ENCODE data around the gene WWOX.

Gene WWOX

DNA sequence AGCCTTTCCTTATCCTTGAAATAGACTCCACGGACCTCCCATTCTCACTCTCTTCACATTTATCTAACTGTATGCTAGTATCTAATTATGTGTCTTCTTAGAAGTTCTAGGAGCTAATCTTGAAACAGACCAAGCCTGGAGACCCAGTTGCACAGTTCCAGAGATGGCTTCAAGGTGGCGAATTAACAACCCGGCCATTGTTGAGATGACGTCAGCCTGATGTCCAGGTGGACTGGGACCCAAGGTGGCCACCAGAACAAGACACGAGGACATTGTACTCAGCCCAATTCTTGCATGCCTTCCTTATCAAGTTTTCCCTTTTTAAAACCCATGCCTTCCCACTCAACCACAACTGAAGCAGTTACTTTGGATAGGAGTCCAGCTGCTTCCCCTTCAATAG, 29.5 kb upstream of the WWOX start:
- DNase-seq (ENCODE audit: insufficient read length, low spot score): no peak
- TF ChIP-seq, protein P1, sequence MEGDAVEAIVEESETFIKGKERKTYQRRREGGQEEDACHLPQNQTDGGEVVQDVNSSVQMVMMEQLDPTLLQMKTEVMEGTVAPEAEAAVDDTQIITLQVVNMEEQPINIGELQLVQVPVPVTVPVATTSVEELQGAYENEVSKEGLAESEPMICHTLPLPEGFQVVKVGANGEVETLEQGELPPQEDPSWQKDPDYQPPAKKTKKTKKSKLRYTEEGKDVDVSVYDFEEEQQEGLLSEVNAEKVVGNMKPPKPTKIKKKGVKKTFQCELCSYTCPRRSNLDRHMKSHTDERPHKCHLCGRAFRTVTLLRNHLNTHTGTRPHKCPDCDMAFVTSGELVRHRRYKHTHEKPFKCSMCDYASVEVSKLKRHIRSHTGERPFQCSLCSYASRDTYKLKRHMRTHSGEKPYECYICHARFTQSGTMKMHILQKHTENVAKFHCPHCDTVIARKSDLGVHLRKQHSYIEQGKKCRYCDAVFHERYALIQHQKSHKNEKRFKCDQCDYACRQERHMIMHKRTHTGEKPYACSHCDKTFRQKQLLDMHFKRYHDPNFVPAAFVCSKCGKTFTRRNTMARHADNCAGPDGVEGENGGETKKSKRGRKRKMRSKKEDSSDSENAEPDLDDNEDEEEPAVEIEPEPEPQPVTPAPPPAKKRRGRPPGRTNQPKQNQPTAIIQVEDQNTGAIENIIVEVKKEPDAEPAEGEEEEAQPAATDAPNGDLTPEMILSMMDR (IDR thresholded peaks at IDR 0.05; ENCODE audit: insufficient read depth, missing control alignments): no peak
- no peak for FAIRE-seq

DNA sequence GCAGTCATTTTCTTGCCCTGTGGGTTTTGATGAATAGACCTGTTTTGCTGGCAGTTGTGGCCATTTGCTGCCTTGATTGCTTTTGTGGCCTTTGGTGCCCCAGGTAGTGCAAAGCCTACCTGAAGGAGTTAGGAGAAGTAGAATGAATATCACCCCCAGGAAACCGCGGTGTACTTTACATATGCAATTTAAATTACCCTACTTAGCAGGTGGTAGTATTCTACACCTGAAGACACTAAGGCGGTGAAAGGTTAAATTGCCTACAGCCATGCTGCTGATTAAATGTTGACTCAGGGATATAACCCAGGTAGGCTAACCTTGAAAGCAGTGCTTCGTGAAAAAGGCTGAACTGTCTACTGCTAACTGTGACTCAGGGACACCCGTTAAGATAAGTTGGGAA, 27.2 kb upstream of the WWOX start:
- no peak for FAIRE-seq
- no peak for DNase-seq (ENCODE audit: insufficient read length, low spot score)
- TF ChIP-seq, protein P1 (IDR thresholded peaks at IDR 0.05; ENCODE audit: insufficient read depth, missing control alignments): no peak

DNA sequence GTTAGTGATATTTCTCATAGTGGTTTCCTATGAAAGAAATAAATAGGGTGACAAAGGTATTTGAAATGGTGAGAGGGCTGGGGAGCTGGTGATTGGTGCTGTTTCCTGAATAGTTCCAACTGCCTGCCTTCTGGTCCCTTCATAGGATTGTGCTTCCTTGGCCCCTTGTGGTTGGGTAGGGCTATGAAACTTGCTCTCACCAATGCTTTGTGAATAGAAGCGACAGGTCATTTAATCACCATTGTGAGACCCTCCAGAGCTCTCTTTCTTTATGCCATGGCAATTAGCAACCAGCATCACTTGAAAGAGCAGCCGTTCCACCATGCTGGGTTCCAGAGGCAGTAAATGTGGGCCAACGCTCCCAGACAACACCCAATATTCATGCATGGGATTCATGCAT, 23.7 kb upstream of the WWOX start:
- FAIRE-seq (no peak), DNase-seq (ENCODE audit: insufficient read length, low spot score) (no peak)
- TF ChIP-seq, protein P1 (IDR thresholded peaks at IDR 0.05; ENCODE audit: insufficient read depth, missing control alignments): no peak

DNA sequence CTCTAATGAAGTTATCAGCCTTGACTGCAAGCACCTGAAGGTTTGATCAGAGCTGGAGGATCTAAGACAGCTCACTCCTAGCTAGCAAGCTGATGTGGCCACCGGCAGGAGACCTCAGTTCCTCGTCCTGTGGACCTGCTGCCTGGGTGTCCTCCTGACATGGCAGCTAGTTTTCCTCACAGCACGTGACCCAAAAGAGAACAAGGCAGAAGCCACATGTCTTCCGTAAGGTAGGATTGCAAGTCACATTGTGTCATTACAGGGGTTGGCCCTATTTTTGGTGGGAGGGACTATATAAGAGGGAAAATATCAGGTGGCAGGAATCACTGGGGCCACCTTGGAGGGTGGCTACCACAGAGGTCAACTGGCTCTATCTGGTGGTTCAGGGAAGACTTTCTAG, 18.1 kb upstream of the WWOX start:
- TF ChIP-seq, protein P1 (IDR thresholded peaks at IDR 0.05; ENCODE audit: insufficient read depth, missing control alignments): no peak
- FAIRE-seq: no peak

DNA sequence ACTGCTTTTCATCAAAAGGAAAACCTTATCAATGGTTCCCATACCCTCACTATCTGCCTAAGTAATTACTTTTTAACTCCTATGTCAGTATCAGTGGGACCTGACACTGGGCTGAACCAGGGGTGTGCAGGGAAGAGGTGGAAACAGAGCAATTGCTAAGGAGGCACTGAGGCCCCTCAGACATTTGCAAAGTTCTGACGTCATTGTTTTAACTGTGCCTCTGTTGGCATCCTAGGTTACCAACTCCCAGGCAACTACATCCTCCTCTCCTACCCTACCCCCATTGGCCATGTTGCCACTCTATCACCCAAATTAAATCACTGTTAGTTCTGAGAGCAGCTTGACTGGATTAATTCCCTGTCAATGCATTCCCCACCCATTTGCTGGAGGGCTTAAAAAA, 8.0 kb upstream of the WWOX start:
- FAIRE-seq (no peak), DNase-seq (ENCODE audit: insufficient read length, low spot score) (no peak)
- TF ChIP-seq, protein P1 (IDR thresholded peaks at IDR 0.05; ENCODE audit: insufficient read depth, missing control alignments): no peak

More for the DNA sequence above, 18.1 kb upstream of the WWOX start:
- no peak for DNase-seq (ENCODE audit: insufficient read length, low spot score)

DNA sequence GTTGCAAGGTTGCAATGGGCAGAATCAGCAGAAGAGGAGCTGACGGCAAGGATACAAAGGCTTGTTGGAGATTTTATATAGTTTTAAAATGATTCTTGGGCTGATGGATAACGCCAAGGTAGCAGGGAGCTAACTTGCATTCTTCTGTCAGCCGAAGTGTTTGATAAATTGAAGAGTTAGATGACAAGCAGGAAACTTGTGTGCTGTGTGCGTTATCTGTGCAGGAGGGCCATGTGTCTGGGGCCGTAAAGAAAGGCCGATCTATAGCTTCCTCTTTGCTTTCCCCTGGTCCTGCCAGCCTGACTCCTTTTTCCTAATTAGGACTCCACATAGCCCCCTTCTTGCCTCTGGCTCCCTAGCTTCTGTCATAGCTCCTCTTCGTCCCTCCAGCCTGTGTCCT, 6.7 kb upstream of the WWOX start:
- TF ChIP-seq, protein P1 (IDR thresholded peaks at IDR 0.05; ENCODE audit: insufficient read depth, missing control alignments): no peak
- no peak for FAIRE-seq
- no peak for DNase-seq (ENCODE audit: insufficient read length, low spot score)

DNA sequence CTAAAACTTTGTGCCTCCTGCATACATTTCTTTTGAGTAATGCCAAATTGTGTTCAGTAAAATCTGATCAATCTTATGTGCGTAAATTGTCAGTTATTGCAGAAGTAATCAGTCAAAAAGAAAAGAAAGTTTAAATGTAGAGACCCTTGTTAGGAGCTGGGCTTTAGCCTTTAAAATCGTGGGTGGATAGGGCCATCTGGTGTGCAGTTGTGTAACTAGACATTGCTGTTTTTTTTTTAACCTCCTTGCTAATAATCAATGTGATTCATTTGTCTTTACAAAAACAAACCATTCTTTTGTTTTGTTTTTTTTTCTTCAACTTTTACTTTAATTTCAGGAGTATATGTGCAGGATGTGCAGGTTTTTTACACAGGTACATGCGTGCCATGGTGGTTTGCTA, 5.3 kb upstream of the WWOX start:
- no peak for FAIRE-seq

More for the DNA sequence above, 5.3 kb upstream of the WWOX start:
- no peak for DNase-seq (ENCODE audit: insufficient read length, low spot score)
- TF ChIP-seq, protein P1 (IDR thresholded peaks at IDR 0.05; ENCODE audit: insufficient read depth, missing control alignments): peak; percentile 43
